Right atrium auricular region (tissue), 2 donors: ENCODE results near the gene SCYGR5. TPM values are rescaled to one million over a fixed set of nuclear protein-coding genes. Genes with fewer than 3 reads are reported as not detected.

Experiments used
- DNase-seq: peaks from one replicate; pipeline ENCODE4 v3.0.0-alpha.2; 2019; ENCODE audit warnings: low spot score
- H3K27ac ChIP-seq, 2 donors: fragments of 200-600 bp; sonication (generic); 1 replicate in 1 of 2; 2 replicates in 1 of 2; pipeline ENCODE4 v1.5.1; 2016 to 2019
- H3K27me3 ChIP-seq, 2 donors: fragments of 200-600 bp; sonication (generic); one replicate each; pipeline versions ENCODE4 v1.5.1 to v1.6.0; 2017 to 2019
- H3K36me3 ChIP-seq: fragments of 200-600 bp; sonication (generic); one replicate; pipeline ENCODE4 v1.5.1; 2016
- H3K4me1 ChIP-seq, 2 donors: fragments of 200-600 bp; sonication (generic); one replicate each; pipeline versions ENCODE4 v1.5.1 to v1.6.0; 2017 to 2019
- H3K4me3 ChIP-seq, 2 donors: fragments of 200-600 bp; sonication (generic); 1 replicate in 1 of 2; 2 replicates in 1 of 2; pipeline ENCODE4 v1.5.1; 2017 to 2019; ENCODE audit warnings: mild to moderate bottlenecking in 1 of 2, moderate library complexity in 1 of 2
- H3K9me3 ChIP-seq, 2 donors: fragments of 200-600 bp; sonication (generic); one replicate each; pipeline ENCODE4 v1.5.1; 2019
- CTCF ChIP-seq, 2 donors: fragments of 200-600 bp; sonication (generic); IDR thresholded peaks; one replicate each; pipeline ENCODE4 v1.5.1; 2019; ENCODE audit warnings: antibody characterized with exemption in 2 of 2
- total RNA-seq, 2 donors: library from RNA; depleted of rRNA; stranded (reverse); fragments of >200 nt; gene quantifications; one replicate each; pipeline ENCODE4 v1.1.0, GENCODE V29; 2016

Gene SCYGR5
- total RNA-seq, 2 donors from 2014 or later, result not detected

- Histone ChIP-seq H3K27me3 (no peaks in the 10 kb centered on the region), H3K27ac (no peak overlapping the region), H3K9me3 (no peaks in the 10 kb centered on the region), H3K4me3 (no peak overlapping the region), H3K4me1 (no peaks in the 10 kb centered on the region), H3K36me3 (no peaks in the 10 kb centered on the region)
- DNase-seq, result no peak
- no peak for TF ChIP-seq CTCF (IDR thresholded peaks at IDR 0.05)
Observed at GRCh38 chr2:227707390-227707789, 40.8 kb downstream of the SCYGR5 start.

GRCh38 chr2:227710986-227711385, 44.4 kb downstream of the SCYGR5 start:
- no peak for DNase-seq
- TF ChIP-seq CTCF (IDR thresholded peaks at IDR 0.05), result no peak
- H3K4me1 ChIP-seq, result no peaks in the 10 kb centered on the region
- H3K9me3 ChIP-seq, result no peaks in the 10 kb centered on the region
- H3K27me3 ChIP-seq, result no peaks in the 10 kb centered on the region
- H3K27ac ChIP-seq, result no peak overlapping the region
- H3K36me3 ChIP-seq, result no peaks in the 10 kb centered on the region
- no peak overlapping the region for H3K4me3 ChIP-seq

- Histone ChIP-seq H3K27ac (no peak overlapping the region), H3K4me3 (no peak overlapping the region), H3K9me3 (no peaks in the 10 kb centered on the region), H3K4me1 (peaks cover 0 to 7% of the 10 kb centered on the region in 2 donors), H3K36me3 (no peaks in the 10 kb centered on the region), H3K27me3 (no peaks in the 10 kb centered on the region)
- DNase-seq, result no peak
- no peak for TF ChIP-seq CTCF (IDR thresholded peaks at IDR 0.05)
Observed at GRCh38 chr2:227713291-227713690, 46.7 kb downstream of the SCYGR5 start.

- Histone ChIP-seq H3K36me3 (no peaks in the 10 kb centered on the region), H3K4me3 (no peak overlapping the region), H3K27me3 (no peaks in the 10 kb centered on the region), H3K4me1 (peaks cover 0 to 7% of the 10 kb centered on the region in 2 donors), H3K27ac (no peak overlapping the region), H3K9me3 (no peaks in the 10 kb centered on the region)
- no peak for TF ChIP-seq CTCF (IDR thresholded peaks at IDR 0.05)
- DNase-seq, result no peak
Observed at GRCh38 chr2:227716501-227716900, 49.9 kb downstream of the SCYGR5 start.

Other genes starting within 250 kb of the SCYGR5 start
- 10 to 100 TPM; 47.8 to 75.7 TPM for gene AGFG1, start 194.6 kb upstream of the SCYGR5 start, total RNA-seq
- not detected for gene SCYGR2, start 67.9 kb upstream of the SCYGR5 start, total RNA-seq
- not detected for gene SCYGR3, start 52.0 kb upstream of the SCYGR5 start, total RNA-seq
- gene SCYGR4, start 49.3 kb upstream of the SCYGR5 start, total RNA-seq, result not detected
- 1 to 10 TPM; 1.0 to 3.5 TPM for gene SLC19A3, start 51.2 kb downstream of the SCYGR5 start, total RNA-seq
- gene SCYGR6, start 58.0 kb downstream of the SCYGR5 start, total RNA-seq, result not detected
- not detected for gene SCYGR7, start 61.5 kb downstream of the SCYGR5 start, total RNA-seq
- gene SCYGR8, start 79.1 kb downstream of the SCYGR5 start, total RNA-seq, result not detected
- not detected for gene CCL20, start 147.0 kb downstream of the SCYGR5 start, total RNA-seq
- under 1 TPM in 1 of 2 donors, not detected in 1; 0.43 TPM for gene DAW1, start 204.8 kb downstream of the SCYGR5 start, total RNA-seq